Fibroblast of lung (primary cell): ENCODE measurements around the gene HOXB5. TPM values are rescaled to one million over a fixed set of nuclear protein-coding genes. Genes with fewer than 3 reads are reported as not detected.

ENCODE experiments used
- DNase-seq, 2 donors: peaks; one replicate each; pipeline versions ENCODE4 v3.0.0 to v3.0.0-alpha.2; 2010; ENCODE audit warnings: low read depth in 2 of 2
- H2AFZ ChIP-seq: 2 replicates; pipeline ENCODE4 v1.5.1; 2012; ENCODE audit warnings: low read length, control low read depth, inconsistent platforms
- H3K27ac ChIP-seq: 2 replicates; pipeline ENCODE4 v1.5.1; 2011; ENCODE audit warnings: low read length, control low read depth; ENCODE audit not compliant: insufficient read depth
- H3K27me3 ChIP-seq: 2 replicates; pipeline ENCODE4 v1.5.1; 2011; ENCODE audit warnings: mild to moderate bottlenecking, low read length; ENCODE audit not compliant: control insufficient read depth, insufficient read depth
- H3K36me3 ChIP-seq: 2 replicates; pipeline ENCODE4 v1.5.1; 2011; ENCODE audit warnings: low read length; ENCODE audit not compliant: control insufficient read depth, insufficient read depth
- H3K4me1 ChIP-seq: 2 replicates; pipeline ENCODE4 v1.5.1; 2011; ENCODE audit warnings: low read length; ENCODE audit not compliant: control insufficient read depth, insufficient read depth; ENCODE audit errors: extremely low read depth
- H3K4me2 ChIP-seq: 2 replicates; pipeline ENCODE4 v1.5.1; 2011; ENCODE audit warnings: low read length, control low read depth; ENCODE audit not compliant: insufficient read depth; ENCODE audit errors: extremely low read depth
- H3K4me3 ChIP-seq, 4 experiments: fragments of 200-600 bp in 1 of 4; sonication (generic) in 1 of 4; replicated peaks in 1 of 4; 2 replicates each; pipeline ENCODE4 v1.5.1; 2011 to 2016; ENCODE audit warnings: low read length in 4 of 4, low read depth in 3 of 4, mild to moderate bottlenecking in 3 of 4, control low read depth in 2 of 4, inconsistent platforms in 1 of 4, mixed read lengths in 1 of 4; ENCODE audit not compliant: insufficient read depth in 1 of 4; ENCODE audit errors: control extremely low read depth in 1 of 4
- H3K79me2 ChIP-seq: 2 replicates; pipeline ENCODE4 v1.5.1; 2012; ENCODE audit warnings: mild to moderate bottlenecking, low read length, inconsistent platforms; ENCODE audit not compliant: control insufficient read depth, insufficient read depth
- H3K9ac ChIP-seq: 2 replicates; pipeline ENCODE4 v1.5.1; 2011; ENCODE audit warnings: mild to moderate bottlenecking, low read length, control low read depth; ENCODE audit not compliant: insufficient read depth
- H3K9me3 ChIP-seq: 2 replicates; pipeline ENCODE4 v1.5.1; 2012; ENCODE audit warnings: low read depth, low read length; ENCODE audit not compliant: control insufficient read depth, insufficient read depth
- H4K20me1 ChIP-seq: 2 replicates; pipeline ENCODE4 v1.5.1; 2011; ENCODE audit warnings: low read length; ENCODE audit not compliant: control insufficient read depth, insufficient read depth; ENCODE audit errors: extremely low read depth
- CTCF ChIP-seq, 2 donors: IDR thresholded peaks in 1 of 2; conservative IDR thresholded peaks in 1 of 2; 1 replicate in 1 of 2; 2 replicates in 1 of 2; pipeline ENCODE4 v1.5.1; 2011 to 2012; ENCODE audit warnings: low read length in 2 of 2, control low read depth in 1 of 2, inconsistent platforms in 1 of 2, low read depth in 1 of 2, mild to moderate bottlenecking in 1 of 2
- EZH2 ChIP-seq: IDR thresholded peaks from 2 replicates; pipeline ENCODE4 v1.5.1; 2012; ENCODE audit warnings: low read length, control low read depth, mild to moderate bottlenecking; ENCODE audit errors: missing control alignments
- polyA plus RNA-seq, 2 donors: library from polyadenylated mRNA; depleted of rRNA in 1 of 2; stranded (reverse) in 1 of 2; unstranded in 1 of 2; fragments of >200 nt; gene quantifications; 2 replicates each; pipeline ENCODE4 v1.2.1, GENCODE V29; 2011 to 2012; ENCODE audit warnings: missing spikeins in 1 of 2
- total RNA-seq: library from RNA; depleted of rRNA; stranded (reverse); fragments of >200 nt; gene quantifications from 2 replicates; pipeline ENCODE4 v1.2.1, GENCODE V29; 2014

HOXB5 gene
- total and polyA plus RNA-seq, 2 donors (not counting 1 experiment from before 2014, with no cell fraction given), result 2.1 to 9.4 TPM

DNA sequence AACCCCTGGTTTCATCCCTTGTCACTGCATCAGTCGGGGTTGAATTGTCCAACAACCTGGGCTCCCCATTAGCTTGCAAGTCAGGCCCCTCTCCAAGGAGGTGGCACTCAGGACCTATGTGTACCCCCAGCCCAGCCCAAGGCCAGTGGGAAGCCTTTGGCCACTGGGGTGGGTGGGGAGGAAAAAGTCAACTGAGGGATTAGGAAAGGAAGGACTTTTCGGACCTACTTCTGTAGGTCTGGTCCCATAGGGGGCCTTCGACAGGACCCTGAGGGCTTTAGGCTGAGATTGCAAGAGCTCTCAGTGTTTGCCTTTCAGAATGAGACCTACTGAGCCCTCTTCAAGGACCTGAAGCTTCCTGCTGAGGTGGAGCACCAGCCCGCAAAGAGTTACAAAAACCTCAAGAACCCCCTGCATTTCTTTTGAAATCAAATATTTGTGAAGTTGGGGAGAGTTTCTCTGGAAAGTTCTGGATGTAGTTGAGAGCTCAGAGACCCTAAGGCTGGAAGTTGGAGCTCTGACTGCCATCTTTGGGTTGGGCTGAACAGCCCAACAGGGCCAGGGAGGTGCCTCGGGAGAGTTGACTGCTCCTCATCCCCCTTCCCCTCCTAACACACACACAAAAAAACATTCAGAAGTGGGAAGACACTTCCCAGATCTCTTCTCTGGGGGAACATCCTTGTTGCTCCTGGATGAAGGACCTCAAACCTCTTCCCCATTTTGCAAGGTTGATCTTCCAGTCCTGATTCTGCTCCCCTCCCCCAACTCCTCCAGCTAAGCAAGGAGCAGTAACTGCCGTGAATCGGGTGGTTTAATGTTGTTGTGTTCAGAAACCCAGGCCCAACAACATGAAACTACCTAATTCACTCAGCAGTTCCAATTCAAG lies 38.4 kb upstream of the HOXB5 start:
- peaks cover 96% of the 10 kb centered on the region for H3K27me3 ChIP-seq

GRCh38 chr17:48630925-48631692 lies 37.5 kb upstream of the HOXB5 start:
- Histone ChIP-seq H3K4me1 (no peaks in the 10 kb centered on the region), H3K27ac (no peak overlapping the region), H3K9ac (no peak overlapping the region), H2AFZ (no peak overlapping the region), H3K27me3 (peaks cover 97% of the 10 kb centered on the region), H3K36me3 (no peaks in the 10 kb centered on the region), H3K4me3 (no peak overlapping the region), H3K79me2 (no peaks in the 10 kb centered on the region), H3K9me3 (no peaks in the 10 kb centered on the region), H3K4me2 (no peak overlapping the region), H4K20me1 (no peaks in the 10 kb centered on the region)
- TF ChIP-seq EZH2 (peak; percentile 49), CTCF (conservative IDR thresholded peaks at IDR 0.05 in 1 of 2, IDR thresholded peaks at IDR 0.05 in 1 of 2; ENCODE audit: low read depth in 1 of 2, low read length in 2 of 2) (no peak)
- no peak for DNase-seq

More for the DNA sequence above, 38.4 kb upstream of the HOXB5 start:
- H3K36me3 ChIP-seq, result no peaks in the 10 kb centered on the region
- DNase-seq, result no peak
- H3K9ac ChIP-seq, result no peak overlapping the region
- no peaks in the 10 kb centered on the region for H3K79me2 ChIP-seq
- H4K20me1 ChIP-seq, result no peaks in the 10 kb centered on the region
- no peak for TF ChIP-seq CTCF (conservative IDR thresholded peaks at IDR 0.05 in 1 of 2, IDR thresholded peaks at IDR 0.05 in 1 of 2; ENCODE audit: low read depth in 1 of 2, low read length in 2 of 2)
- no peak for TF ChIP-seq EZH2
- H3K9me3 ChIP-seq, result no peaks in the 10 kb centered on the region
- no peaks in the 10 kb centered on the region for H3K4me1 ChIP-seq
- H3K4me2 ChIP-seq, result no peak overlapping the region
- no peak overlapping the region for H3K4me3 ChIP-seq
- H2AFZ ChIP-seq, result no peak overlapping the region
- no peak overlapping the region for H3K27ac ChIP-seq
